ENCODE data around the gene AGMAT. TPM values are rescaled to one million over a fixed set of nuclear protein-coding genes. Genes with fewer than 3 reads are reported as not detected.
A peak's percentile ranks its signal among the peaks of the same experiment; 100 is the strongest.

The AGMAT gene
- total and polyA plus RNA-seq, 9 of the 15 experiments (the other 6 are each of a cell fraction or from before 2014, with no cell fraction given) = not detected

GRCh38 chr1:15543589-15544568 lies 41.0 kb downstream of the AGMAT start (continued):
- peak in 1 of 3 experiments; percentile 56 for TF ChIP-seq YY1 (IDR thresholded peaks at IDR 0.05; ENCODE audit: borderline replicate concordance in 1 of 3, control insufficient read depth in 1 of 3, extremely low read depth in 1 of 3, insufficient read depth in 3 of 3, insufficient read length in 1 of 3, insufficient replicate concordance in 2 of 3, low read depth in 1 of 3, low read length in 2 of 3)
- TF ChIP-seq PBX2 (CRISPR knock-in tag; IDR thresholded peaks at IDR 0.05; ENCODE audit: low read depth) = no peak
- TF ChIP-seq PBX2 (tag; conservative IDR thresholded peaks at IDR 0.05; ENCODE audit: low read depth) = peak; percentile 99
- TF ChIP-seq NCOA4 (IDR thresholded peaks at IDR 0.05; ENCODE audit: partially characterized antibody) = peak; percentile 36
- TF ChIP-seq C11orf30 (IDR thresholded peaks at IDR 0.05; ENCODE audit: low read depth) = peak; percentile 97
- no peak for TF ChIP-seq ZNF165 (CRISPR knock-in tag; IDR thresholded peaks at IDR 0.05; ENCODE audit: borderline replicate concordance)
- TF ChIP-seq POLR2AphosphoS5 (IDR thresholded peaks at IDR 0.05; ENCODE audit: control insufficient read depth, insufficient read depth, low read depth, low read length) = peak; percentile 98
- TF ChIP-seq GATAD2B (IDR thresholded peaks at IDR 0.05; ENCODE audit: borderline replicate concordance) = peak; percentile 92
- TF ChIP-seq ARID1B (IDR thresholded peaks at IDR 0.05) = peak; percentile 100
- TF ChIP-seq FOXA3 (CRISPR knock-in tag; conservative IDR thresholded peaks at IDR 0.05 in 1 of 2, IDR thresholded peaks at IDR 0.05 in 1 of 2) = peak; percentile 17 to 45; a peak in 1 of 4 replicates

All from K562 (cell line).